Activated CD8-positive, alpha-beta memory T cell treated with anti-CD3 and anti-CD28 coated beads for 1 hour (primary cell): ENCODE measurements around the gene SMAD3.

ENCODE experiments used
- DNase-seq, 2 donors: peaks; one replicate each; pipeline ENCODE4 v3.0.0-alpha.2; 2020; ENCODE audit warnings: low read depth in 1 of 2; ENCODE audit errors: extremely low read depth in 1 of 2

The SMAD3 gene

DNA sequence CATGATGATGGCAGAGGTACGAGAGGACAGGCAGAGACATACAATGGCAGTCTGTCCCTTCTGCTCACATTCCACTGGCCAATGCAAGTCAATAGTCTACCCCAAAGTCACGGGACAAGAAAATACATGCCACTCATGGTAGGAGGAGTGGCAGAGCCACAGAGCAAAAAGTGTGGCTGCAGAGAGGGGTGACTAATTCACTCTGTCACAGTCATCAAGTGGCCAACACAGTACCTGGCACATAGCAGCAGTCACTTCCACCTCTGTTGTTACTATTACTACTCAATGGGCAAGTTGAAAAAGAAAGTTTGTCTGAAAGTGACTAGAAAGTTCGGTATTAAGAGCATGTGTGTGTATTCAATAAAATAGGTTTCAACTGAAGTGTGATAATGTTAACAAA is 91.4 kb downstream of the SMAD3 start:
- DNase-seq, result no peak

DNA sequence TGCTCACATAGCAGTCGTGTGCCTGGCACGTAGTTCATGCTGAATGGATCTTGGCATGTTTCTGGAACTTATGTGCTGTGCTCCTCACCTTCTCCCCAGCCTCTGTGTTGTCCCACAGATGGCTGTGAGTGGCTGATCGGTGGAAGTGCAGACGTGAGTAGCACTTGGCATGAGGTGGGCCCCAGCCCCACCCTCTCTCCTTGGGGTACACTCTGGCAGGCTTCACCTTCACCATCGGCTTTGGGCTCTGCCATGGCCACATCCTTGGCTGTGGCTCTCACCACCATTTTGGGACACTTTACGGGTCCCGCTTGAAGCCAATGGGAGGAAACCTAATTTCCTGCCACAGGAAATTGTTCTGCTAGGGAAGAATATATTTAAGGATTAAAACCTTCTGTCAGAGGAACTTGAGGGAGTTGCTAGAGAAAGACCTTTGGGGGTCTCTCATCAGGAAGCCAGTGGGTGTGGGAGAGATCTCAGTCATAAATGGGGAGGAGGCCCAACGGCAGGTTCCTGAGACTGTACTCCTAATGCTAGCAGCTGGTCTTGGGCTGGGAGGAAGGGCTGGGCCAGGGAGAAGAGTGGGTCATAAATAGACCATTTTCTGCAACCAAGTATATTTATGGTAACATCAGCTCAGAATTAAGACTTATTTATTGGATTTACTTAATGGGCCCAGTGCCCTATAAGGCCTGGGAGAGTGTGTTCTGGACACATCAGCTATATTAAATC is 92.3 kb downstream of the SMAD3 start:
- DNase-seq, result no peak

DNA sequence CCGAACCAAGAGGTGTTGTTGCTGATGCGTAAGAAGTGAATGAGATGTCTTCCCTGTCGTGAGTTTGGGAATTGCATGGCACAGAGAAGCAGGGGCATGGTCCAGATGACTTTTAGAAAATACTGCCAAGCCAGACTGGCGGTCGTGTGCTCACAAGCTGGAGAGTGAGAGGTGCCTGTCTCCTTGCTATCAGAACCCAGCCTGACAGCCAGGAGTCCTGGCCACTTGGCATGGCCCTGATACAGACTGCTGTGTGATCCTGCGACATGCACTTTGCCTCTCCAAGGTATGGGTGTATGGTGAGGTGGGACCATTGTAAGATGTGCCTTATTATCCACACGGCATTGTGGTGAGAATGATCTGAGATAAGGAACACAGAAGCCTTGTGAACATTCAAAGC is 93.0 kb downstream of the SMAD3 start:
- DNase-seq, result no peak

DNA sequence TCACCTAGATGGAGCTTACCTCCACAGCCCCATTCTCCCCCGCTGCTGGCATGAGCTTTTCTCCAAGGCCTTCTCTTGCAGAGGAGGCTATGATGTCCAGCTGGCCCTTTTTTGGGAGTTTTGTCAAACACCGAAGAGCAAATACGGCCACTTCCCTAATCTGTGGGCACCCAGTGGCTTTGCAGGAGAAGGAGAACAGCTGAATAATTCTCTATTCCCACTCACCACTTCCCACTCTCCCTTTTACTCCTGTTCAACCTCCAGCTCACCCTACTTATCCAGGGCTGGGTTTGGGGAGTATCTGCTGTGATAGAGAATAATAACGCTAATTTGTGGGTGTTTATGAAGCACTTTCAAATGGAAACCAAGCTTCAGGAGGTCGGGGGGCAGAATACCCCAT is 96.0 kb downstream of the SMAD3 start:
- no peak for DNase-seq

DNA sequence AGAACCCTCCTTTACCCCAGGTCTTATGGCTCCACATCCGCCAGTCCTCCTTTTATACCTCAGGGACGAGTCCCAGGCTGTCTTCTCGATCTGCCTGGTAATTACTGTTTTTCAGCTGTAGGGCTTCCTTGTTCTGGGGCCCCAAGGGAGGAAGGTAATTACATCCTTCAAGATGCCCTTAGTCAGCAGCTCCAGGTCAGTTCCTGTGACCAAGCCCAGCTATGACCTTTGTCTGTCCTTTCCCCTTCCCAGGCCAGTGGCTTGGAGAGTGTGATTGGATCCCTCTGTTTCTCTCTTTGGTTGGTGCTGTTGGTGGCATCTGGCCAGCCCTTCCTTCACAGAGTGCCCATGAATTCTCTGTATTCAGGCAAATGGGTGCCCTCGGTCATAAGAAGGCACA is 96.5 kb downstream of the SMAD3 start:
- no peak for DNase-seq

DNA sequence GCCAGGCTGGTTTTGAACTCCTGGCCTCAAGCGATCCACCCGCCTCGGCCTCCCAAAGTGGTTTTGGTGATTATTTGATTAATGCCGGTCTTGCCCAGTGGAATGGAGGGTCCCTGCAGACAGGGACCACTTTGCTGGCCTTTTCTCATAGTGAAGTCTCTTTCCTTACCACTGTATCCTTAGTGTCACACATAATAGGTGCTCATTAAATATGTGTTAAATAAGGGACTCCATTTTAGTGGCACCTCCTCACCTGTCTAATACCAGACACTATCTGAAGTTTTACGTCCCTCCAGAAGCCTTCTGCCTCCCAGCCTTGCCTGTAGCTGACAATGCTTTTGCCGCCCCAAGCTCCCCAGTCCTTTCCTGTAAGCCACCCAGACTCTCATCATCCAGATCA is 97.8 kb downstream of the SMAD3 start:
- DNase-seq, result no peak

DNA sequence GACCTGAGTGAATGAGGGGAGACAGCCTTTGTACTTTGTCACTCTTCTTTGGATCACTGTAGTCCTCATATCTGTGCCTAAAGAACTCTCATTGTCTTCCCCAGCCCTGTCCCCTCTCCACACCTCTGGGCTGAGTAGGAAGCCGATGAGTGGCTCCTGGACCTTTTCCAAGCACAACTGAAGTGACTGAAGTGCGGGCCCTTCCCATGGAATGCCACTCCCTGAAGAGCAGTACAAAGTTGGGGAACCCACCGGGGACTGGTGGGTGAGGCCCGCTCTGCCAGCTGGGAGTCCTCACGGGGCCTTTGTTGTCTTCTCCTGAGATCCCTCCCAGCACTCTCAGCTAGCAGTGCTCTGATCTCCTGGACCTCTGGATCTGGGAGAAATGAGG is 99.0 kb downstream of the SMAD3 start:
- no peak for DNase-seq

DNA sequence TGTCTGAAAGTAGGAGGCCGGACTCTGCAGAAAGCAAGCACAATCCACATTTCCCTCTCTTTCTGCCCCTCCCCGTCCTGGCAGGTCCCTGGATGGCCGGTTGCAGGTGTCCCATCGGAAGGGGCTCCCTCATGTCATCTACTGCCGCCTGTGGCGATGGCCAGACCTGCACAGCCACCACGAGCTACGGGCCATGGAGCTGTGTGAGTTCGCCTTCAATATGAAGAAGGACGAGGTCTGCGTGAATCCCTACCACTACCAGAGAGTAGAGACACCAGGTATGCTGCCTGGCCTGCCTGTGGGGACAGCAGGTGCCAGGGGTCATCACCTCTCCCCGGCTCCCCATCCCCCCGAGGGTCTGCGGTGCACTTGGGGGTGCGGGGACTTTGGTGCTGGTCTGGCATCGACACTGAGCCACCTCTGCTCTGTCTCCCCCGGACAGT is 99.4 kb downstream of the SMAD3 start:
- DNase-seq, result no peak

DNA sequence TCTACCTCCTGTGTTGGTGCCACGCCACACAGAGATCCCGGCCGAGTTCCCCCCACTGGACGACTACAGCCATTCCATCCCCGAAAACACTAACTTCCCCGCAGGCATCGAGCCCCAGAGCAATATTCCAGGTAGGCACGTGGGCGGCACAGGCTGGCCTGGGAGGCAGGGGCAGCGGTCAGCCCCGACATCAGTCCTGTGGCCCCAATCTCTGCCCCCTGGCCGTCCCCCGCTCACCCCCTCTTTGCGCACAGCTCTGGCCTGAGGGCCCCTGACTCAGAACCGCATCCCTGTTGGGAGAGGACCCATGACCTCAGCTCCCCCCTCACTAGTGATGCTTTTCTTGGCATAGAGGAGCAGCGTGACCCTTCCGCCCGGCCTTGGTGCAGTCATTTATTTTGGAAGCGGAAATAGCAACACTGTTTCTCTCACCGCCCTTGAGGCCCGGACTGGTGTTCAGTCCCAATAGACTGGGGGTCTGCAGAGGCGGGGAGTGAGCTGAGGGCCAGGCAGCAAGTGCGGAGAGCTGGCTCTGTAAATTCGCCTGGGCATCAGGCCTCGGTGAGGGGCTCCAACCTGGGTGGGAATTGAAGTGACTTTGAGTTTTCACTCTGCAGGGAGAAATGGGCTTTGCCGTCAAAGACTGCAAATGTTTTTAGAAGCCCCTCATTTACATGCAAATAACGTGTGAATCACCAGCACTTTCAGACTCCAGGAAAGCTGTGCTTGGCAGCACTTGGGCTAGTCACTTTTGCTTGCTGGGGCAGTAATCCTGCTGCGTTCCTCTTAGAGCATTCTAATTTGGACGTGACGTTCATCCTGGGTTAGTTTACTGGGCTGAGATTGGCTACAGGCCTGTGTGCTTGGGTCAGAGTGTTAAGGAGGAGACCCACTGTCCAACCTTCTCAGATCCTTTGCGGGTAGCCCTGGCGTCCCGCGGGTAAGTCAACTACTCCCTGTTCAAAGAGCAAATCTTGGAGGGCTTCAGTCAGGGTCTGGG is 100.2 kb downstream of the SMAD3 start:
- no peak for DNase-seq

DNA sequence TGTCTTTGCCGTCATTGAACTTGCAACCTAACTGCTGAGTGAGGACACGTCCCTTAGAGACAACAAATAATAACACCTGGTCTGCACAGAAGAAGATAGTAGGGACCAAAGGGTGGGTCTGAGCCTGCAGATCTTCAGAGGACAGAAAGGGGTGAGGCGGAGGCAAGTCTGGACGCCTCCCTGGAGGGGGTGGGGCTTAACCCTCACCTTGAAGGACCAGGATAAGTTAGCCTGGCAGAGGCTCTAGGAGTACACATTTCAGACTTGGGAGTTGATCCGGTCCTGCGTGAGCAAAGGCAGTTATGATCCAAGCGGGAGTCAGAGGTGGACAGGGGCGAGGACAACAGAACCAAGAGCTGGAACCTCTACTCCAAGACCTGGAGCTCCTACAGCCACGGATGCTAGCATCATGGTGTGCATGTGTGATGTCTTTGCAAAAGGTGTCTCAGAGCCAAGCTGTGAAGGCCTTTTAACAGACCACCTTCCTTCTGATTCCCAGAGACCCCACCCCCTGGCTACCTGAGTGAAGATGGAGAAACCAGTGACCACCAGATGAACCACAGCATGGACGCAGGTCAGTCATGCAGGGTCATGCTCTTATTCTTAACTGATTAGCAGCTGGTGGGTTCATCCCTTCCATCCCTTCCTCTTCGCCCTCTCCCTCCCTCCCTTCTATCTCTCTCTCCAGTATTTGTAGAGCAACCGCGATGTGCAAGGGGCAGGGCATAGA is 101.0 kb downstream of the SMAD3 start:
- no peak for DNase-seq

DNA sequence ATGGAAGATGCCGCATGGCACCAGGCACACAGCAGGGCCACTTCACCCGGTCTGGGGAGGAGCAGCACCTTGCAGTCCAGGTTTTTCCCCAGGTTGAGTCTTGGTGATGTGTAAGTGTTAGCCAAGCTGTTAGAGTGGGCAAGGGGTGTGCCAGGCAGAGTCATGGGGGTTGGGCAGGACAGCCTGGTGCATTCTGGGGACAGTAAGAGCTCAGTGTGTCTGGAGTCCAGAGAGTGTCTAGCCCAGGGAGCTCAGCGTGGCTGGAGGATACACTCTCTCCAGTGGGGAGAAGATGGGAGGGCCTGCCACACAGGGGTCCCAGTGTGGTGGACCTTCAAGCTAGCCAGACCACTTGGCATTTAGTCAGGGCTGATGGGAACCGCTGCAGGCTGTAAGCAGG is 101.7 kb downstream of the SMAD3 start:
- DNase-seq, result no peak

DNA sequence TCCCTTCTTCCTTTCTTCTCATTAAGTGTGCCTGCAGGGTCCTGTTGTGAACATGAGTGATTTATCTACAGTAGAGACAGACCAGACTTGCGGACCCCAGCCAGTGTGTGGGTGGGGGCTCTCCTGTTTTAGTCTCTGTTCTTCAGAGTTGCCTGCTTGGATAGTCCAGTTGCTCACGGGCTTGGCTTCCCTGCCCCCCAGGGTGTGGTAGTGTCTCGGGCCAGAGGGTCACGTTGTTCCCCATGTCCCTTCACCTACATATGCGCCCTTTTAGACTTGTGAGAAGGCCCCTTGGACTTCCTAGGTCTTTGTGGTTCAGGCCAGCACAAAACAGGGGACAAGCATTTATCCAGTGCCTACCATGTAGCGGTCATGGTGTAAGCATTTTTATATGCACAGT is 103.3 kb downstream of the SMAD3 start:
- no peak for DNase-seq

DNA sequence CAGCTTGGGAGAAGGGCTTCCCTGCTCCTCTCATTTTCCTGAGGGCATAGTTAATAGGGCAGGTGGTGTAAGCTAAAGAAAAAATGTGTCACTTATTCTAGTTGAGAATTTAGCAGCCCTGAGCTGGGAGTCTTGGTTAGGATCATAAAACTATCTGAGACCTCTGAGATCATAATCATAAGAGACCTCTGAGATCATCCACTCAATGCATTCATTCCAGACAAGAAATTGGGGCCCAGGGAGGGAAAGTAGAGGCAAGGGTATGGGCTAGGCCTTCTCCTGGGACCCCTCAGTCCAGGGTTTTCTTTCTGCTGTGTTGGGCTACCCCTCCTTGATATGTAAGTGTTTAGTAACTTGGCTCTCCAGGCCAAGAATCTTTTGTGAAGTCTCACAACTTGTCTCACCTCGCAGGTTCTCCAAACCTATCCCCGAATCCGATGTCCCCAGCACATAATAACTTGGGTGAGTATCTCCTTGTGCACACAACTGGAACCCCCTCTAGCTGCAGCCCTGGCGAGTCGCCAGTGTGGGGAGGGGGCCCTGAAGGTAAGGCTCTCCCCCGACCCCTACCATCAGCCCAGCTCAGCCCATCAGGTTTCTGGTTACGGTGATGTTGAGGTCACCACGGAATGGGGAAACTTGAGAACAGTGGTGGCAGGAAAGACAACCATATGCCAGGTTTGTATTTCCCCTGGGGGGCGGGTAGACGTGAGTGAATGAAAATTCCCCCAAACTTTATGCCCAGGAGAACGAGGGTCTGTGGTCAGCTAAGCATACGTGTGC is 104.9 kb downstream of the SMAD3 start:
- no peak for DNase-seq

DNA sequence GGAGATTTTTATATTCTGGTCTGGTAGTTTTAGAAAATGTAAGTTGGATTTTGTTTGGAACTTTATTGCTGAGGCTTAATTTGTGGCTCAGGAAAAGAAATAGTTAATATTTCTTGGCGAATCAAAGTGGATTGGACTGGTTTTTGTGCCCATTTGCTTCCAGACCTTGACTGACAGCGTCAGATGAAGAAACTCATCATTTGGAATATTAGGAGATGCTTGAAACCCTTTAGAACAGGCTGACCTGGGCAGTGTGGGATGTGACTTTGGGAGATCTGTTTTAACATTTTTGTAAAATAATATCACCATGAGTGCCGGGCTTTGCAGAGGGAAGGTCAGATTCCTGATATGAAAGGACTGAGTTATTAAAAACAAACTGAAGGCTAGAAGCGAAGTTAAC is 106.1 kb downstream of the SMAD3 start:
- no peak for DNase-seq

DNA sequence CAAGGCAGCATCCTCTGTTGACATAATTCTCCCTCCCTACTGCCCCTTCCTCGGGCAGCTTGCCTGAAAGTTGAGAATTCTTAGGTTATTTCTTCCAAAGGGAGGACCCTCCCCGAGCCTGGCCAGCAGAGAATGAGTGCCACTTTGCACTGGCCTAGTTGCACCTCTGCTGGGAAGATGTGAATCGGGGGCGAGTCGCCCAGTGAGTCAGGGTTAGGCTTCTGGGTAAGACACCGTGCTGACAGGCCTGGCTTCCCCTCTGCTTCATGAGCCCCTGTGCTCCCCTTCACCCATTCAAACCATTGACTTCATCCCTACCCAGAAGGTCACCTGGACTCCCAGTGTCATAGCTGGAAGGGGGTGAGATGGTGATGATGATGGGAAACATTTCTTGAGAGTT is 106.8 kb downstream of the SMAD3 start:
- no peak for DNase-seq

DNA sequence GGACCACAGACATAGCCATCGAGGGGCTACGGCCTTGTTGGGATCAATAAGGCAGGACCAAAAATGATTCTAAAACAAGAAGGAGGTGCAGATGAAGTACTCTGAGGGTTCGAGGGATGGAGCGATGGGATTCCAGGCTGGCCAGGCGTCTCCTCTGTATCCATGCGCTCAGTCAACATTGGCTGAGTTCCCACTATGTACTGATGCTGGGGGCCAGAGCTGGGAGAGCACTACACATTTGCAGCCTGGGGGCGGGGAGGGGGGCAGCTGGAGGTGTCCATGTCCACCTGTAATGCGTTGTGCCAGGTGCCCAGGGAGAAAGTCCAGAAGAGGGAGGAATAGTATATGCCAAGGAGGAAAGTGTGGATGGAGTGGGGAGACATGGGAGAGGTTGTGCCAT is 107.6 kb downstream of the SMAD3 start:
- no peak for DNase-seq

DNA sequence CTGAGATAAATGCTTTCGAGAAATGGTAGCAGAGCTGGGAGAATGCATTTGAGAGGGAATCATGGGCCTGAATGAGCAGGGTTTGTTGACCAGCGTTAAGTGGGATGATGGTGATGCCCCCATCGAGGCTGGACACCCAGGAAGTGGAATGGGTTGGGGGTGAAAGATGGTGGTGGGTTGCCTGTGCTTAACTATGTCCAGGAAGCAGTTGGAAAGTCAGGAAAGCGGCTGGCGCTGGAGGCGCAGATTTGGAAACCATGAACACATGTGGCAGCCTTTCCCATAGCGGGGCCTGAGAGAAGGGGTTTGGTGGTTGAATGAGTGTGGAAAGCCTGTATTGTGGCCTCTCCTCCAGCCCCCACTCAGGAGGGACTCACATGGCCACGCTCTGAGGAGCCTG is 108.4 kb downstream of the SMAD3 start:
- no peak for DNase-seq

DNA sequence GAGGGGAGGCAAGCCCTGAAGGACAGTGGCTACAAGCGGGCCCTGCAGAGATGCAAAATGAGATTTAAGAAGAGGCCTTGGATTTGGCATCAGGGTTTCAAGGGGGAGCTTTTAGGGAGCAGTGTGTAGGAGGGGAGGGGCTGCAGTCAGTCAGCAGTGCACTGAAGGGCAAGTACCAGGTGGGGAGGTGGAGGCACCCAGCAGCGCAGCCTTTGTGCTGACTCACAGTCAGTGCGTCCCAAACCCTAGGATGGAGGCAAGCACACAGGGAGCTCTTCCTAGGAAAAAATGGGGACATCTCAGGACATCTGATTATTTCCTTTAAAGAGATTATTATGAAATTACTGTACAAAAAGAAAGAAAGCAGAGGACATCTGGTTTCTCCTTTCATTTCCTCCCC is 109.0 kb downstream of the SMAD3 start:
- no peak for DNase-seq

DNA sequence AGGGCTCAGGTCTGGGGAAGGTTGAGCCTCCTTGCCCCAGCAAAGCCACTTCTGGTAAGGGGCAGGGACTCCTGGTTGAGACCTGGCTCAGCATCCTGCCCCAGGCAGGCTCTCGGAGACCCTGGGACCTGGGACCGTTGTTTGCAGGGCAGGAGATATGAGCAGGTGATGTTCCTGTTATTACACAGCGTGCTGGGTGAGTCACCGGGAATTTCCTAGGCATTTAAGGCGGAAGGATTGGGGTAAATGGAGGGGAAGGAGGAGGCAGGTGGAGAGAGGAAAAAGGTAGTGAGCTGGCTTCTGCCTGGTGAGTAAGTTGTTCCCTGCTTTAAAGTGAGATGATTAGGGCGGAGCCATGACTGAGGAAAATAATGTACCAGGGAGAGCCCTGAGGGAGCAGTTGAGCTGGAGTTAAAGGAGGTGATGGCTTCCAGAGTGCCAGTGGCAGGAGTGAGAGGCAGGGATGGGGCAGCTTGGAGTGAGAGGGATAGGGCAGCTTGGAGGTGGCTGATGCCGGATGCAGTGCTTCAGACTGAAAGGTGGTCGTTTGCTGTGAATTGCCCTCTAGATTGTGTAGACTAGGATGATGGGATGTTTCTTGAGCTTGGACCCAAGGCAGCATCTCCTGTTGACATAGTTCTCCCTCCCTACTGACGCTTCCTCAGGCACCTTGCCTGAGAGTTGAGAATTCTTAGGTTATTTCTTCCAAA is 109.6 kb downstream of the SMAD3 start:
- DNase-seq, result no peak

DNA sequence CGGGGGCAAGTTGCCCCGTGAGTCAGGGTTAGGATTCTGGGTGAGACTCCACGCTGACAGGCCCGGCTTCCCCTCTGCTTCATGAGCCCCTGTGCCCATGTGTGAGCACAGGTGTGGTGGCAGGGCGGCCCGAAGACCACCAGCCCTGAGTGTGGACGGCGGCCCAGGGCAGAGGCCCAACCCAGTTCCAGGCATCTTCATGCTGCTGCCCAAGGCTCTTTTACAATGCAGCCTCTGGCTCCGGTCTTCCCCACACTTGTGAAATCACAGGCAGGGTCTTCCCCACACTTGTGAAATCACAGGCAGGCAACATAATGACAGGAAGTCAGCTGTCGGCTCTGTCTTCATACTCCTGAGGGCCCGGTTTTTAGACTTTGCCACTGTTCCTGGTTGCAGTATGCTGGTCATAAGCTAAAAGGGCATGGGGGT is 110.3 kb downstream of the SMAD3 start:
- no peak for DNase-seq
